ENCODE results near the gene OSBPL3.

Gene OSBPL3

GRCh38 chr7:24834128-24834798 lies 145.7 kb downstream of the OSBPL3 start:
- no peak for FAIRE-seq

GRCh38 chr7:24833549-24833948 lies 146.4 kb downstream of the OSBPL3 start:
- FAIRE-seq = no peak
- no peak for DNase-seq (ENCODE audit: low spot score)

More at GRCh38 chr7:24834128-24834798, 145.7 kb downstream of the OSBPL3 start:
- DNase-seq (ENCODE audit: low spot score) = no peak

GRCh38 chr7:24831240-24831639 lies 148.7 kb downstream of the OSBPL3 start:
- DNase-seq (ENCODE audit: low spot score) = no peak
- FAIRE-seq = peak; percentile 72

GRCh38 chr7:24830440-24831050 lies 149.4 kb downstream of the OSBPL3 start:
- FAIRE-seq (no peak), DNase-seq (ENCODE audit: low spot score) (no peak)

GRCh38 chr7:24829787-24830186 lies 150.2 kb downstream of the OSBPL3 start:
- FAIRE-seq = no peak

GRCh38 chr7:24828891-24829661 lies 150.9 kb downstream of the OSBPL3 start:
- no peak for FAIRE-seq
- no peak for DNase-seq (ENCODE audit: low spot score)

More at GRCh38 chr7:24829787-24830186, 150.2 kb downstream of the OSBPL3 start:
- no peak for DNase-seq (ENCODE audit: low spot score)

- DNase-seq (ENCODE audit: low spot score) = no peak
- no peak for FAIRE-seq
Observed at GRCh38 chr7:24827589-24827988, 152.4 kb downstream of the OSBPL3 start.

GRCh38 chr7:24827027-24827426 lies 153.0 kb downstream of the OSBPL3 start:
- DNase-seq (ENCODE audit: low spot score) (no peak), FAIRE-seq (no peak)

- FAIRE-seq (peak; percentile 2), DNase-seq (ENCODE audit: low spot score) (no peak)
Observed at GRCh38 chr7:24826662-24827020, 153.3 kb downstream of the OSBPL3 start.

- peak; percentile 71 for DNase-seq (ENCODE audit: low spot score)
- FAIRE-seq = peak; percentile 84
Observed at GRCh38 chr7:24825931-24826661, 153.9 kb downstream of the OSBPL3 start.

- DNase-seq (ENCODE audit: low spot score) (no peak), FAIRE-seq (no peak)
Observed at GRCh38 chr7:24825381-24825794, 154.6 kb downstream of the OSBPL3 start.

- no peak for DNase-seq (ENCODE audit: low spot score)
- FAIRE-seq = no peak
Observed at GRCh38 chr7:24824896-24825295, 155.1 kb downstream of the OSBPL3 start.

GRCh38 chr7:24824400-24824799 lies 155.6 kb downstream of the OSBPL3 start:
- FAIRE-seq (no peak), DNase-seq (ENCODE audit: low spot score) (no peak)

- DNase-seq (ENCODE audit: low spot score) (no peak), FAIRE-seq (no peak)
Observed at GRCh38 chr7:24821754-24822054, 158.3 kb downstream of the OSBPL3 start.

- DNase-seq (ENCODE audit: low spot score) (peak; percentile 95), FAIRE-seq (peak; percentile 88)
Observed at GRCh38 chr7:24821045-24821753, 158.8 kb downstream of the OSBPL3 start.

GRCh38 chr7:24820730-24821044 lies 159.3 kb downstream of the OSBPL3 start:
- FAIRE-seq (peak; percentile 92), DNase-seq (ENCODE audit: low spot score) (peak; percentile 11)

- DNase-seq (ENCODE audit: low spot score) = peak; percentile 80
- no peak for FAIRE-seq
Observed at GRCh38 chr7:24819916-24820689, 159.9 kb downstream of the OSBPL3 start.

GRCh38 chr7:24817339-24817738 lies 162.6 kb downstream of the OSBPL3 start:
- FAIRE-seq (no peak), DNase-seq (ENCODE audit: low spot score) (no peak)

GRCh38 chr7:24816868-24817267 lies 163.1 kb downstream of the OSBPL3 start:
- FAIRE-seq (no peak), DNase-seq (ENCODE audit: low spot score) (no peak)

GRCh38 chr7:24812305-24812945 lies 167.6 kb downstream of the OSBPL3 start:
- DNase-seq (ENCODE audit: low spot score) = peak; percentile 39
- peak; percentile 58 for FAIRE-seq

All from RCC 7860 (cell line).